Upper lobe of right lung (tissue), 1 donor: Measurements from ENCODE around the gene SLC1A5. TPM values are rescaled to one million over a fixed set of nuclear protein-coding genes. Genes with fewer than 3 reads are reported as not detected.

ENCODE experiments used
- ATAC-seq: fragments of 200-7000 bp; cut with Tn5 transposase; one replicate; pipeline ENCODE4 v1.9.1; 2020; ENCODE audit warnings: mild to moderate bottlenecking, moderate library complexity
- DNase-seq: peaks from one replicate; pipeline ENCODE4 v3.0.0-alpha.2; 2020
- H3K27ac ChIP-seq: fragments of 200-600 bp; one replicate; pipeline ENCODE4 v1.8.0; 2022
- H3K27me3 ChIP-seq: fragments of 200-600 bp; one replicate; pipeline ENCODE4 v1.8.0; 2022; ENCODE audit warnings: mild to moderate bottlenecking
- H3K36me3 ChIP-seq: fragments of 200-600 bp; one replicate; pipeline ENCODE4 v1.8.0; 2022
- H3K4me1 ChIP-seq: fragments of 200-600 bp; one replicate; pipeline ENCODE4 v1.8.0; 2022
- H3K4me3 ChIP-seq: fragments of 200-600 bp; one replicate; pipeline ENCODE4 v1.8.0; 2022; ENCODE audit warnings: mild to moderate bottlenecking
- H3K9me3 ChIP-seq: fragments of 200-600 bp; one replicate; pipeline ENCODE4 v1.8.0; 2022
- CTCF ChIP-seq: fragments of 200-600 bp; IDR thresholded peaks from one replicate; pipeline ENCODE4 v1.8.0; 2022; ENCODE audit warnings: antibody characterized with exemption
- intact Hi-C: fragments of 100-400 bp; cut with DNase I; formaldehyde crosslinking; loops from one replicate; pipeline ENCODE4 v1.11.0; 2022
- total RNA-seq: library from RNA; stranded (reverse); fragmentation: NEBNext Ultra II Directional; extraction: Animal tissue kit (Norgen Biotek cat#: 25700); gene quantifications from one replicate; pipeline ENCODE4 v1.2.1, GENCODE V29; 2021
- donor health status: DM: no; HTN: yes; CAD: no; lungs with severe emphysema.

SLC1A5 gene
- total RNA-seq, 1 donor from 2014 or later, result 133 TPM

GRCh38 chr19:46786236-46787039 lies 2.0 kb downstream of the SLC1A5 start:
- Histone ChIP-seq H3K36me3 (peaks cover 28% of the 10 kb centered on the region), H3K27ac (peak overlapping the region; percentile 92), H3K4me1 (peaks cover 35% of the 10 kb centered on the region), H3K4me3 (peak overlapping the region; percentile 90), H3K27me3 (no peaks in the 10 kb centered on the region), H3K9me3 (no peaks in the 10 kb centered on the region)
- DNase-seq (peak; percentile 86), ATAC-seq (peak; percentile 51)
- intact Hi-C loops, result no loop called here
- no peak for TF ChIP-seq CTCF

GRCh38 chr19:46785980-46786235 lies 2.5 kb downstream of the SLC1A5 start:
- Histone ChIP-seq H3K4me3 (peak overlapping the region; percentile 90), H3K4me1 (peaks cover 35% of the 10 kb centered on the region), H3K27ac (peak overlapping the region; percentile 92), H3K9me3 (no peaks in the 10 kb centered on the region), H3K36me3 (peaks cover 33% of the 10 kb centered on the region), H3K27me3 (no peaks in the 10 kb centered on the region)
- intact Hi-C loops, result no loop called here
- no peak for TF ChIP-seq CTCF
- ATAC-seq, result no peak
- DNase-seq, result no peak

- intact Hi-C loops, result no loop called here
- Histone ChIP-seq H3K9me3 (no peaks in the 10 kb centered on the region), H3K4me3 (peak overlapping the region; percentile 90), H3K36me3 (peaks cover 39% of the 10 kb centered on the region), H3K4me1 (peaks cover 35% of the 10 kb centered on the region), H3K27me3 (no peaks in the 10 kb centered on the region), H3K27ac (peak overlapping the region; percentile 92)
- ATAC-seq, result no peak
- no peak for DNase-seq
- TF ChIP-seq CTCF, result no peak
These were observed 3.1 kb downstream of the SLC1A5 start for GRCh38 chr19:46785054-46785979.

- Histone ChIP-seq H3K4me3 (peak overlapping the region; percentile 90), H3K9me3 (no peaks in the 10 kb centered on the region), H3K27me3 (no peaks in the 10 kb centered on the region), H3K36me3 (peaks cover 48% of the 10 kb centered on the region), H3K27ac (peak overlapping the region; percentile 92), H3K4me1 (peaks cover 35% of the 10 kb centered on the region)
- peak; percentile 75 for ATAC-seq
- intact Hi-C loops, result no loop called here
- no peak for TF ChIP-seq CTCF
- peak; percentile 92 for DNase-seq
These were observed 3.9 kb downstream of the SLC1A5 start for GRCh38 chr19:46784262-46785053.

- Histone ChIP-seq H3K9me3 (no peaks in the 10 kb centered on the region), H3K4me3 (peak overlapping the region; percentile 90), H3K36me3 (peaks cover 56% of the 10 kb centered on the region), H3K4me1 (peaks cover 28% of the 10 kb centered on the region), H3K27ac (peak overlapping the region; percentile 92), H3K27me3 (no peaks in the 10 kb centered on the region)
- no peak for DNase-seq
- intact Hi-C loops, result no loop called here
- TF ChIP-seq CTCF, result no peak
- ATAC-seq, result no peak
These were observed 4.7 kb downstream of the SLC1A5 start for GRCh38 chr19:46783670-46784069.
